Purkinje cell (primary cell): ENCODE results near the gene HDAC5. TPM values are rescaled to one million over a fixed set of nuclear protein-coding genes. Genes with fewer than 3 reads are reported as not detected.

Experiments used
- polyA plus RNA-seq: library from polyadenylated mRNA; unstranded; fragments of >200 nt; fragmentation: Nextera tagmentation; gene quantifications from 2 replicates; pipeline ENCODE4 v1.2.1, GENCODE V29; 2014

The HDAC5 gene
- 1.7 and 4.2 TPM in 2 replicates for polyA plus RNA-seq

GRCh38 chr17:44123356-44124117 is at the start of gene HDAC5:
Gene HDAC5 (minus strand): TSS chr17:44123641. CDS start chr17:44117515, 6,126 bp downstream.

DNA sequence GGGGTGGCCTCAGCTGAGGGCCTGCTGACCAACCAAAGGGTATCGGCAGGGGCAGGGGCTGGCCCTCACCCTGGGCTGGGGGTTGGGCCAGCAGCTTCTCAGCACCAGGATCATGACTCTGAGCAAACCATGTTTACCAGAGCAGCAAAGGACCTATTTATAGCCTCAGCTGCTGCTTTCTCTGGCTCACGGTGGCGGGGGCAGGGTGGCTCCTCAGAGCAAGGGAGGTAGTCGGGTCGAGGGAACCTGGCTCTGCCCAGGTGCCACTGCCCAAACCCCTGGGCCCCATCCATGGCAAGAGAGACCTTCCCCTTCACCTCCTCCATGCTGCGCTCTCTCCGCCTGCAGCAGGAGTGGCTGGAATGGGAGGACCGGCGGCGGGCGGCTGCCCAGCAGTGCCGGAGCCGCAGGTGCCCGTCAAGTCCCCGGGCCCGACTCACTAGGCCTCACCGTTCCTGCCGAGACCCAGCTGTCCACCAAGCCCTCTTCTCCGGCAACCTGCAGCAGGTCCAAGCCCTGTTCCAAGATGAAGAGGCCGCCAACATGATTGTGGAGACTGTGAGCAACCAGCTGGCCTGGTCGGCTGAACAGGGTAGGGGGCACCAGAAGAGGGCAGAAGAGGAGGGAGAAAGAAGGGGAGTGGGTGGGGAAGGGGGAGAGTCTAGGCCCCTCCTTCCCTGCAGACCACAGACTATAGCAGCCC is 47.2 kb upstream of the HDAC5 start, which contains the start of gene ASB16:
Gene ASB16, plus strand, starts transcription at position 206 of the 703 bp plus-strand sequence. Its CDS starts 86 bp downstream, at position 292.

GRCh38 chr17:44070455-44071197 is 52.8 kb downstream of the HDAC5 start, which contains the start of gene G6PC3:
Gene G6PC3 (plus strand): TSS chr17:44070735. CDS start chr17:44070966, 231 bp downstream.

GRCh38 chr17:44066204-44066930 is 57.1 kb downstream of the HDAC5 start, which contains the start of gene LSM12:
Gene LSM12 (minus strand): TSS chr17:44066671. CDS start chr17:44066587, 84 bp downstream.

Other genes starting within 250 kb of the HDAC5 start
- 1.1 and 2.0 TPM in 2 replicates for gene MPP2, start 216.1 kb downstream of the HDAC5 start, polyA plus RNA-seq
- not detected in 2 replicates for gene PPY, start 181.2 kb downstream of the HDAC5 start, polyA plus RNA-seq
- gene PYY, start 169.7 kb downstream of the HDAC5 start, polyA plus RNA-seq = not detected in 2 replicates
- not detected in 2 replicates for gene NAGS, start 119.0 kb downstream of the HDAC5 start, polyA plus RNA-seq
- 12.3 and 23.1 TPM in 2 replicates for gene TMEM101, start 108.7 kb downstream of the HDAC5 start, polyA plus RNA-seq
- 20.8 and 42.8 TPM in 2 replicates for gene LSM12, start 57.0 kb downstream of the HDAC5 start, polyA plus RNA-seq
- 57.5 and 128 TPM in 2 replicates for gene G6PC3, start 52.9 kb downstream of the HDAC5 start, polyA plus RNA-seq
- gene HROB, start 18.3 kb upstream of the HDAC5 start, polyA plus RNA-seq = 0.20 and 1.3 TPM in 2 replicates
- gene ASB16, start 47.1 kb upstream of the HDAC5 start, polyA plus RNA-seq = not detected in 2 replicates
- 12.4 and 24.1 TPM in 2 replicates for gene TMUB2, start 63.3 kb upstream of the HDAC5 start, polyA plus RNA-seq
- 0.93 and 1.9 TPM in 2 replicates for gene ATXN7L3, start 76.2 kb upstream of the HDAC5 start, polyA plus RNA-seq
- gene UBTF, start 96.0 kb upstream of the HDAC5 start, polyA plus RNA-seq = 5.1 and 7.0 TPM in 2 replicates
- gene SLC4A1, start 144.5 kb upstream of the HDAC5 start, polyA plus RNA-seq = not detected in 2 replicates
- 40.9 and 41.5 TPM in 2 replicates for gene RUNDC3A, start 185.0 kb upstream of the HDAC5 start, polyA plus RNA-seq
- gene SLC25A39, start 201.2 kb upstream of the HDAC5 start, polyA plus RNA-seq = 5.0 and 6.5 TPM in 2 replicates
- gene GRN, start 221.7 kb upstream of the HDAC5 start, polyA plus RNA-seq = 22.6 and 29.9 TPM in 2 replicates
- gene FAM171A2, start 240.2 kb upstream of the HDAC5 start, polyA plus RNA-seq = 0.27 and 0.59 TPM in 2 replicates